Stimulated activated CD4-positive, alpha-beta T cell treated with anti-CD3 and anti-CD28 coated beads, Interleukin-4, amount 100 ng/mL, for 4 hours (primary cell): ENCODE data around the gene TNNT1.
"Not testable (repeated sequence)": the region's sequence is repeated elsewhere in the genome, so short reads cannot be mapped to it uniquely, and the experiment has no call there.

ENCODE experiments used
- DNase-seq, 2 experiments: peaks; one replicate each; pipeline ENCODE4 v3.0.0-alpha.2; 2020

Gene TNNT1

GRCh38 chr19:55166530-55167268 is 17.7 kb upstream of the TNNT1 start, which contains the start of gene DNAAF3:
Gene DNAAF3 (minus strand): TSS chr19:55166613. CDS start chr19:55166413, 200 bp downstream.
- peak; percentile 68 to 70 for DNase-seq

GRCh38 chr19:55165952-55166529 is 17.0 kb upstream of the TNNT1 start:
- peak; percentile 38 to 48 for DNase-seq

GRCh38 chr19:55161571-55162322 is 12.7 kb upstream of the TNNT1 start:
- DNase-seq = no peak

- DNase-seq = no peak
Observed at GRCh38 chr19:55160986-55161365, 12.0 kb upstream of the TNNT1 start.

- DNase-seq = peak; percentile 84 to 85
Observed at GRCh38 chr19:55160128-55160985, 11.4 kb upstream of the TNNT1 start.

GRCh38 chr19:55158848-55159749 is 10.1 kb upstream of the TNNT1 start:
- no peak for DNase-seq

- no peak for DNase-seq
Observed at GRCh38 chr19:55158423-55158822, 9.4 kb upstream of the TNNT1 start.

GRCh38 chr19:55157064-55157908 is 8.3 kb upstream of the TNNT1 start, which contains the start of gene TNNI3:
Gene TNNI3 (minus strand): TSS chr19:55157732. CDS start chr19:55157589, 143 bp downstream.
- DNase-seq = no peak

GRCh38 chr19:55156202-55157063 is 7.4 kb upstream of the TNNT1 start:
- DNase-seq = peak in 1 of 2 experiments; percentile 24

- not testable (repeated sequence) for DNase-seq
Observed at GRCh38 chr19:55155784-55156183, 6.8 kb upstream of the TNNT1 start.

GRCh38 chr19:55153652-55154264 is 4.8 kb upstream of the TNNT1 start:
- DNase-seq = no peak

- DNase-seq = no peak
Observed at GRCh38 chr19:55152017-55152416, 3.0 kb upstream of the TNNT1 start.

- no peak for DNase-seq
Observed at GRCh38 chr19:55147545-55148251, 1.3 kb downstream of the TNNT1 start.

- no peak for DNase-seq
Observed at GRCh38 chr19:55146705-55147273, 2.2 kb downstream of the TNNT1 start.

- DNase-seq = no peak
Observed at GRCh38 chr19:55146078-55146704, 2.8 kb downstream of the TNNT1 start.

GRCh38 chr19:55145232-55145631 is 3.8 kb downstream of the TNNT1 start:
- no peak for DNase-seq

GRCh38 chr19:55141696-55142095 is 7.3 kb downstream of the TNNT1 start:
- no peak for DNase-seq

GRCh38 chr19:55137915-55138314 is 11.1 kb downstream of the TNNT1 start:
- no peak for DNase-seq
